ENCODE data around the gene MYO1B.

MYO1B gene

GRCh38 chr2:191298306-191298705, 53.1 kb downstream of the MYO1B start:
- H3K4me3 ChIP-seq (ENCODE audit: low read depth, low read length) = no peak overlapping the region
- TF ChIP-seq CTCF (IDR thresholded peaks at IDR 0.05; ENCODE audit: control insufficient read depth, extremely low read depth, insufficient read depth) = no peak
- DNase-seq (ENCODE audit: low read depth) = no peak

- no peak overlapping the region for H3K4me3 ChIP-seq (ENCODE audit: low read depth, low read length)
Measured at GRCh38 chr2:191299010-191299409, 53.8 kb downstream of the MYO1B start.

GRCh38 chr2:191299866-191300265, 54.7 kb downstream of the MYO1B start:
- H3K4me3 ChIP-seq (ENCODE audit: low read depth, low read length) = no peak overlapping the region
- TF ChIP-seq CTCF (IDR thresholded peaks at IDR 0.05; ENCODE audit: control insufficient read depth, extremely low read depth, insufficient read depth) = no peak
- DNase-seq (ENCODE audit: low read depth) = no peak

More at GRCh38 chr2:191299010-191299409, 53.8 kb downstream of the MYO1B start:
- no peak for DNase-seq (ENCODE audit: low read depth)
- peak; percentile 32; the same call in 1 of the 2 replicates for TF ChIP-seq CTCF (IDR thresholded peaks at IDR 0.05; ENCODE audit: control insufficient read depth, extremely low read depth, insufficient read depth)

GRCh38 chr2:191301971-191302370, 56.8 kb downstream of the MYO1B start:
- no peak for DNase-seq (ENCODE audit: low read depth)
- TF ChIP-seq CTCF (IDR thresholded peaks at IDR 0.05; ENCODE audit: control insufficient read depth, extremely low read depth, insufficient read depth) = no peak
- no peak overlapping the region for H3K4me3 ChIP-seq (ENCODE audit: low read depth, low read length)

- H3K4me3 ChIP-seq (ENCODE audit: low read depth, low read length) = no peak overlapping the region
- TF ChIP-seq CTCF (IDR thresholded peaks at IDR 0.05; ENCODE audit: control insufficient read depth, extremely low read depth, insufficient read depth) = no peak
- no peak for DNase-seq (ENCODE audit: low read depth)
Measured at GRCh38 chr2:191302459-191303139, 57.4 kb downstream of the MYO1B start.

GRCh38 chr2:191303140-191304005, 58.2 kb downstream of the MYO1B start:
- peak; percentile 36 for DNase-seq (ENCODE audit: low read depth)
- H3K4me3 ChIP-seq (ENCODE audit: low read depth, low read length) = no peak overlapping the region
- TF ChIP-seq CTCF (IDR thresholded peaks at IDR 0.05; ENCODE audit: control insufficient read depth, extremely low read depth, insufficient read depth) = no peak
